Neuronal stem cell (in vitro differentiated cells): ENCODE data around the gene PRPF38A.

Experiments
- DNase-seq: peaks from one replicate; pipeline ENCODE4 v3.0.0-alpha.2; 2013; ENCODE audit warnings: low spot score
- H2AFZ ChIP-seq: one replicate; pipeline ENCODE4 v1.6.1; 2013; ENCODE audit warnings: mild to moderate bottlenecking, low read length, inconsistent platforms
- H2AK5ac ChIP-seq: 2 replicates; pipeline ENCODE4 v1.6.1; 2013; ENCODE audit warnings: low read depth, mild to moderate bottlenecking, inconsistent platforms, low read length, moderate library complexity, mixed read lengths
- H2BK120ac ChIP-seq: 2 replicates; pipeline ENCODE4 v1.6.1; 2013; ENCODE audit warnings: low read depth, mild to moderate bottlenecking, inconsistent platforms, low read length, moderate library complexity, mixed read lengths
- H2BK12ac ChIP-seq: one replicate; pipeline ENCODE4 v1.6.1; 2013; ENCODE audit warnings: low read length, inconsistent platforms
- H2BK15ac ChIP-seq: 2 replicates; pipeline ENCODE4 v1.6.1; 2013; ENCODE audit warnings: mild to moderate bottlenecking, low read length, inconsistent platforms, mixed read lengths
- H2BK5ac ChIP-seq: one replicate; pipeline ENCODE4 v1.6.1; 2013; ENCODE audit warnings: inconsistent platforms, mild to moderate bottlenecking, low read length, moderate library complexity
- H3K14ac ChIP-seq: one replicate; pipeline ENCODE4 v1.6.1; 2013; ENCODE audit warnings: low read length, inconsistent platforms
- H3K18ac ChIP-seq: 2 replicates; pipeline ENCODE4 v1.6.1; 2013; ENCODE audit warnings: low read length, inconsistent platforms
- H3K23ac ChIP-seq: 2 replicates; pipeline ENCODE4 v1.6.1; 2013; ENCODE audit warnings: low read depth, mild to moderate bottlenecking, mixed read lengths, low read length, inconsistent platforms; ENCODE audit not compliant: poor library complexity
- H3K27ac ChIP-seq: replicated peaks from 3 replicates; pipeline ENCODE4 v1.5.1; 2013; ENCODE audit warnings: low read length, inconsistent platforms
- H3K27me3 ChIP-seq, 3 experiments: 2 replicates each; pipeline ENCODE4 v1.6.1; 2013; ENCODE audit warnings: low read length in 3 of 3, mild to moderate bottlenecking in 2 of 3, inconsistent platforms in 1 of 3, low read depth in 1 of 3, mixed read lengths in 1 of 3, moderate library complexity in 1 of 3; ENCODE audit not compliant: control insufficient read depth in 3 of 3, insufficient read depth in 3 of 3
- H3K36me3 ChIP-seq, 2 donors: replicated peaks in 1 of 2; 2 replicates each; pipeline ENCODE4 v1.6.1; 2013; ENCODE audit warnings: low read length in 2 of 2; ENCODE audit not compliant: control insufficient read depth in 2 of 2, insufficient read depth in 2 of 2
- H3K4ac ChIP-seq: 2 replicates; pipeline ENCODE4 v1.6.1; 2013; ENCODE audit warnings: inconsistent platforms, mild to moderate bottlenecking, low read length, moderate library complexity
- H3K4me1 ChIP-seq, 2 donors: 1 replicate in 1 of 2; 2 replicates in 1 of 2; pipeline ENCODE4 v1.6.1; 2013; ENCODE audit warnings: low read length in 2 of 2, low read depth in 1 of 2; ENCODE audit not compliant: control insufficient read depth in 2 of 2, insufficient read depth in 1 of 2
- H3K4me2 ChIP-seq: one replicate; pipeline ENCODE4 v1.6.1; 2013; ENCODE audit warnings: mild to moderate bottlenecking, low read length, inconsistent platforms; ENCODE audit not compliant: insufficient read depth, poor library complexity, severe bottlenecking
- H3K4me3 ChIP-seq, 2 donors: 2 replicates each; pipeline ENCODE4 v1.5.1; 2013; ENCODE audit warnings: low read length in 2 of 2, mild to moderate bottlenecking in 2 of 2, inconsistent platforms in 1 of 2, moderate library complexity in 1 of 2
- H3K79me1 ChIP-seq: one replicate; pipeline ENCODE4 v1.6.1; 2013; ENCODE audit warnings: low read depth, mild to moderate bottlenecking, inconsistent platforms, low read length, moderate library complexity
- H3K9ac ChIP-seq: one replicate; pipeline ENCODE4 v1.6.1; 2013; ENCODE audit warnings: mild to moderate bottlenecking, low read depth, low read length, inconsistent platforms; ENCODE audit not compliant: poor library complexity
- H3K9me3 ChIP-seq, 2 donors: replicated peaks in 1 of 2; 2 replicates each; pipeline versions ENCODE3 to v1.6.1; 2013; ENCODE audit warnings: low read length in 2 of 2, mild to moderate bottlenecking in 2 of 2, inconsistent platforms in 1 of 2, low read depth in 1 of 2, mixed read lengths in 1 of 2, moderate library complexity in 1 of 2; ENCODE audit not compliant: control insufficient read depth in 2 of 2, insufficient read depth in 1 of 2
- H4K8ac ChIP-seq: one replicate; pipeline ENCODE4 v1.6.1; 2013; ENCODE audit warnings: low read depth, mild to moderate bottlenecking, inconsistent platforms, low read length, moderate library complexity
- H4K91ac ChIP-seq: one replicate; pipeline ENCODE4 v1.6.1; 2013; ENCODE audit warnings: low read length, low read depth, mild to moderate bottlenecking, inconsistent platforms; ENCODE audit not compliant: poor library complexity
- WGBS, 2 donors: extraction: QIAGEN DNeasy Blood & Tissue Kit; methylation state at CpG; one replicate each; pipeline ENCODE4 v1.1.7; 2013; ENCODE audit warnings: missing lambda C conversion rate in 2 of 2, mixed read lengths in 1 of 2; ENCODE audit not compliant: insufficient read length in 2 of 2, insufficient replicate concordance in 1 of 2; ENCODE audit errors: extremely low coverage in 2 of 2; 5-methylcytosine and 5-hydroxymethylcytosine counted together

PRPF38A gene

DNA sequence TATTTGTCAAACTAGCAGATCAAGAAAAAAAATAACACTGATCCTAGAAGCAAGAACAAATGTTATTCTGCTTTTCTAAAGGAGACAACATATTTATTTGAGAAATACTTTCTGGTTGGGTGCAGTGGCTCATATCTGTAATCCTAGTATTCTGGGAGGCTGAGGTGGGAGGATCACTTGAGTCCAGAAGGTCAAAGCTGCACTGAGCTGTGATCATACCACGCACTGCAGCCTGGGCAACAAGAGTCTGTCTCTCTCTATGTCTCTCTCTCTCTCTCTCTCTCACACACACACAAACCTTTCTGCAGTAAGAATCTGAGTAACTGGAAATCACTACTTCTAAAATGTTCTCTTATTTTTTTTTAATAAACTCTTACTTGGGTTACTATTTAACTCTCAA lies 31.2 kb downstream of the PRPF38A start:
- no peak overlapping the region for H3K4me2 ChIP-seq
- no peak for DNase-seq
- no peak overlapping the region for H2BK12ac ChIP-seq
- no peak overlapping the region for H3K27ac ChIP-seq
- no peaks in the 10 kb centered on the region for H3K4me1 ChIP-seq
- H3K18ac ChIP-seq, result no peak overlapping the region
- H3K4ac ChIP-seq, result no peak overlapping the region
- H2BK120ac ChIP-seq, result no peak overlapping the region
- H3K23ac ChIP-seq, result no peak overlapping the region
- H2BK5ac ChIP-seq, result no peak overlapping the region
- H2AK5ac ChIP-seq, result no peak overlapping the region
- H3K4me3 ChIP-seq, result no peak overlapping the region
- H3K14ac ChIP-seq, result no peak overlapping the region
- H3K27me3 ChIP-seq, result no peaks in the 10 kb centered on the region
- no peaks in the 10 kb centered on the region for H3K79me1 ChIP-seq
- H3K9ac ChIP-seq, result no peak overlapping the region
- H2BK15ac ChIP-seq, result no peak overlapping the region
- H3K36me3 ChIP-seq, result peaks cover 20 to 98% of the 10 kb centered on the region in 2 donors
- no peak overlapping the region for H4K8ac ChIP-seq
- no CpG with 5 or more reads among the region's 1 CpG for WGBS, 2 donors
- H4K91ac ChIP-seq, result no peak overlapping the region
- no peak overlapping the region for H2AFZ ChIP-seq
- H3K9me3 ChIP-seq, result peaks cover 0 to 3% of the 10 kb centered on the region in 2 donors

DNA sequence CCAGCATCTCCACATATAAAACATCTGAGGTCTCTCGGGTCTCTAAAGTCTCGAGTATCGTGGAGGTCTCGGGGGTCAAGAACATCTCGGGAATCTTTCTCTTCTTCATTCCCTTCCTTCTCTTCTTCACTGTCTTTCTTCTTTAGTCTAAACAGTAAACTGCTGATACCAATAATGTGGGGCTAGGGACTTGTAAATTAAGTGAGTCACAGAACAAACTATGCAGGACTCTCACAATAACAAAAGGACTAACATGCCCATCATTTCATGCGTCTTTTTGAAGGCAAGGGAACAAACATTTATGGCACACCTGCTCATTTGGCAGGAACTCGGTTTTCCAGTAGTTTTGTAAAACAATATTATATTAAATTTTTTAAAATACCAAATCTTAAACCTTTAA lies 32.4 kb downstream of the PRPF38A start:
- H3K14ac ChIP-seq, result no peak overlapping the region
- no peak overlapping the region for H2AK5ac ChIP-seq
- no peak overlapping the region for H4K91ac ChIP-seq
- no peak overlapping the region for H3K27ac ChIP-seq
- H3K79me1 ChIP-seq, result no peaks in the 10 kb centered on the region
- no peak overlapping the region for H3K4me3 ChIP-seq
- H3K4me2 ChIP-seq, result no peak overlapping the region
- H3K18ac ChIP-seq, result no peak overlapping the region
- H3K4me1 ChIP-seq, result no peaks in the 10 kb centered on the region
- no peak overlapping the region for H2BK15ac ChIP-seq
- no peaks in the 10 kb centered on the region for H3K27me3 ChIP-seq
- H2BK5ac ChIP-seq, result no peak overlapping the region
- no peak overlapping the region for H3K23ac ChIP-seq
- H4K8ac ChIP-seq, result no peak overlapping the region
- no peak overlapping the region for H3K4ac ChIP-seq
- DNase-seq, result no peak
- H3K36me3 ChIP-seq, result peaks cover 14 to 97% of the 10 kb centered on the region in 2 donors
- H3K9me3 ChIP-seq, result no peaks in the 10 kb centered on the region
- no peak overlapping the region for H2BK12ac ChIP-seq
- WGBS, 2 donors, result no CpG with 5 or more reads among the region's 7 CpGs
- no peak overlapping the region for H2BK120ac ChIP-seq
- H2AFZ ChIP-seq, result no peak overlapping the region
- H3K9ac ChIP-seq, result no peak overlapping the region

DNA sequence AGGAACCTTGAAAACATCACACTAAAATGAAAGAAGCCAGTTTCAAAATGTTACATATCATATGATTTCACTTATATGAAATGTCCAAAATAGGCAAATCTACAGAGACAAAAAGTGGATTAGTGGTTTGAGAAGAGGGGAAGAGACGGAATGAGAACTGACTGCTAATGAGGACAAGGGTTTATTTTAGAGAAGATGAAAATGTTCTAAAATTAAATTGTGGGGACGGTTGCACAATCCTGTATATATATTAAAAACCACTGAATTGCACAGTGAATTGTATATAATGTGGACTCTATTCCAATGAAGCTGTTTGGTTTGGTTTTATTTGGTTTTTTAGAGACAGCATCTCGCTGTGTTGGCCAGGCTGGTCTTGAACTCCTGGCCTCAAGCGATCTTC lies 35.6 kb downstream of the PRPF38A start:
- Histone ChIP-seq H3K36me3 (peaks cover 16 to 96% of the 10 kb centered on the region in 2 donors), H3K27ac (no peak overlapping the region), H3K4me1 (no peaks in the 10 kb centered on the region), H2BK15ac (no peak overlapping the region), H3K9ac (no peak overlapping the region), H3K18ac (no peak overlapping the region), H3K4me3 (no peak overlapping the region), H3K79me1 (no peaks in the 10 kb centered on the region), H2BK12ac (no peak overlapping the region), H3K23ac (no peak overlapping the region), H3K9me3 (no peaks in the 10 kb centered on the region), H2AK5ac (no peak overlapping the region), H2AFZ (no peak overlapping the region), H3K4me2 (no peak overlapping the region), H2BK120ac (no peak overlapping the region), H2BK5ac (no peak overlapping the region), H3K14ac (no peak overlapping the region), H4K91ac (no peak overlapping the region), H3K4ac (no peak overlapping the region), H4K8ac (no peak overlapping the region), H3K27me3 (no peaks in the 10 kb centered on the region)
- no peak for DNase-seq
- WGBS, 2 donors, result 100% methylated on average over 1 of the region's 4 CpGs; no CpG with 5 or more reads in 1 of the 2 donors

DNA sequence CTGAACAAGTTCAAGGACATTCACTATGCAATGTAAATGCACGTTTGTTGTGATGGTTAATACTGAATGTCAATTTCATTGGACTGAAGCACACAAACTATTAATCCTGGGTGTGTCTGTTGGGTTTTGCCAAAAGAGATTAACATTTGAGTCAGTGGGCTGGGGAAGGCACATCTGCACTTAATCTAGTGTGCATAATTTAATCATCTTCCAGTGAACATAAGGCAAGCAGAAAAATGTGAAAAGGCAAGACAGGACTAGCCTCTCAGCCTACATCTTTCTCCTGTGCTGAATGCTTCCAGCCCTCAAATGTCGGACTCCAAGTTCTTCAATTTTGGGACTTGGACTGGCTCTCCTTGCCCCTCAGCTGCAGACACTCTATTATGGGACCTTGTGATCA lies 40.1 kb downstream of the PRPF38A start:
- H2AK5ac ChIP-seq, result no peak overlapping the region
- no peak overlapping the region for H3K14ac ChIP-seq
- H2BK15ac ChIP-seq, result no peak overlapping the region
- no peak overlapping the region for H2BK5ac ChIP-seq
- H3K4me3 ChIP-seq, result no peak overlapping the region
- H3K4me1 ChIP-seq, result no peaks in the 10 kb centered on the region
- H4K91ac ChIP-seq, result no peak overlapping the region
- H3K4ac ChIP-seq, result no peak overlapping the region
- no peak overlapping the region for H3K18ac ChIP-seq
- no peak overlapping the region for H3K27ac ChIP-seq
- WGBS, 2 donors, result no CpG with 5 or more reads among the region's 2 CpGs
- no peak overlapping the region for H3K23ac ChIP-seq
- DNase-seq, result no peak
- no peak overlapping the region for H2BK120ac ChIP-seq
- H2AFZ ChIP-seq, result no peak overlapping the region
- no peak overlapping the region for H4K8ac ChIP-seq
- H3K4me2 ChIP-seq, result no peak overlapping the region
- peaks cover 15 to 94% of the 10 kb centered on the region in 2 donors for H3K36me3 ChIP-seq
- H2BK12ac ChIP-seq, result no peak overlapping the region
- no peaks in the 10 kb centered on the region for H3K9me3 ChIP-seq
- no peaks in the 10 kb centered on the region for H3K79me1 ChIP-seq
- no peak overlapping the region for H3K9ac ChIP-seq
- no peaks in the 10 kb centered on the region for H3K27me3 ChIP-seq
